Measurements from ENCODE around the gene NUBPL.

DNA sequence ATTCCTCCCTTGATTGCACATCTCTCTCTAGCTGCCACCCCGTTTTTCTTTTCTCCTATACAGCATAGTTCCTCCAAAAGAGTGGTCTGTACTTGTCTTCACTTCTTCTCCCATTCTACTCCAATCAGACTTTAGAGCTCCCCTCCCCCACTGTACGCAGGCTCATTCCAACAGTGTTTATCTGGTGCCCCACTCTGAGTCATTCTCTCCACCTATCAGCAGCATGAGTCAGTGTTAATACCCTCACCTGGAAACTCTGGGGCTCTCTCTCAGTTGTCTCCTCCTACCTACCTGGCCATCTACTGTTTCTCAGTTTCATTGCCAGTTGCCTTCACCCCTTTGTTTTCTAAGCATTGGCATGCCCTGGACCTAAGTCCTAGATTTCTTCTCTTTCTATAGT, 340.8 kb downstream of the NUBPL start:
- TF ChIP-seq GATA2 (CRISPR knock-in tag; IDR thresholded peaks at IDR 0.05): no peak
- no peak for TF ChIP-seq SIN3A (IDR thresholded peaks at IDR 0.05; ENCODE audit: borderline replicate concordance, low read depth, low read length)
- TF ChIP-seq CTCF (IDR thresholded peaks at IDR 0.05): no peak
- TF ChIP-seq, protein P1, sequence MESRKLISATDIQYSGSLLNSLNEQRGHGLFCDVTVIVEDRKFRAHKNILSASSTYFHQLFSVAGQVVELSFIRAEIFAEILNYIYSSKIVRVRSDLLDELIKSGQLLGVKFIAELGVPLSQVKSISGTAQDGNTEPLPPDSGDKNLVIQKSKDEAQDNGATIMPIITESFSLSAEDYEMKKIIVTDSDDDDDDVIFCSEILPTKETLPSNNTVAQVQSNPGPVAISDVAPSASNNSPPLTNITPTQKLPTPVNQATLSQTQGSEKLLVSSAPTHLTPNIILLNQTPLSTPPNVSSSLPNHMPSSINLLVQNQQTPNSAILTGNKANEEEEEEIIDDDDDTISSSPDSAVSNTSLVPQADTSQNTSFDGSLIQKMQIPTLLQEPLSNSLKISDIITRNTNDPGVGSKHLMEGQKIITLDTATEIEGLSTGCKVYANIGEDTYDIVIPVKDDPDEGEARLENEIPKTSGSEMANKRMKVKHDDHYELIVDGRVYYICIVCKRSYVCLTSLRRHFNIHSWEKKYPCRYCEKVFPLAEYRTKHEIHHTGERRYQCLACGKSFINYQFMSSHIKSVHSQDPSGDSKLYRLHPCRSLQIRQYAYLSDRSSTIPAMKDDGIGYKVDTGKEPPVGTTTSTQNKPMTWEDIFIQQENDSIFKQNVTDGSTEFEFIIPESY (IDR thresholded peaks at IDR 0.05; ENCODE audit: borderline replicate concordance, low read depth): no peak
- TF ChIP-seq, protein P2, sequence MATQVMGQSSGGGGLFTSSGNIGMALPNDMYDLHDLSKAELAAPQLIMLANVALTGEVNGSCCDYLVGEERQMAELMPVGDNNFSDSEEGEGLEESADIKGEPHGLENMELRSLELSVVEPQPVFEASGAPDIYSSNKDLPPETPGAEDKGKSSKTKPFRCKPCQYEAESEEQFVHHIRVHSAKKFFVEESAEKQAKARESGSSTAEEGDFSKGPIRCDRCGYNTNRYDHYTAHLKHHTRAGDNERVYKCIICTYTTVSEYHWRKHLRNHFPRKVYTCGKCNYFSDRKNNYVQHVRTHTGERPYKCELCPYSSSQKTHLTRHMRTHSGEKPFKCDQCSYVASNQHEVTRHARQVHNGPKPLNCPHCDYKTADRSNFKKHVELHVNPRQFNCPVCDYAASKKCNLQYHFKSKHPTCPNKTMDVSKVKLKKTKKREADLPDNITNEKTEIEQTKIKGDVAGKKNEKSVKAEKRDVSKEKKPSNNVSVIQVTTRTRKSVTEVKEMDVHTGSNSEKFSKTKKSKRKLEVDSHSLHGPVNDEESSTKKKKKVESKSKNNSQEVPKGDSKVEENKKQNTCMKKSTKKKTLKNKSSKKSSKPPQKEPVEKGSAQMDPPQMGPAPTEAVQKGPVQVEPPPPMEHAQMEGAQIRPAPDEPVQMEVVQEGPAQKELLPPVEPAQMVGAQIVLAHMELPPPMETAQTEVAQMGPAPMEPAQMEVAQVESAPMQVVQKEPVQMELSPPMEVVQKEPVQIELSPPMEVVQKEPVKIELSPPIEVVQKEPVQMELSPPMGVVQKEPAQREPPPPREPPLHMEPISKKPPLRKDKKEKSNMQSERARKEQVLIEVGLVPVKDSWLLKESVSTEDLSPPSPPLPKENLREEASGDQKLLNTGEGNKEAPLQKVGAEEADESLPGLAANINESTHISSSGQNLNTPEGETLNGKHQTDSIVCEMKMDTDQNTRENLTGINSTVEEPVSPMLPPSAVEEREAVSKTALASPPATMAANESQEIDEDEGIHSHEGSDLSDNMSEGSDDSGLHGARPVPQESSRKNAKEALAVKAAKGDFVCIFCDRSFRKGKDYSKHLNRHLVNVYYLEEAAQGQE (IDR thresholded peaks at IDR 0.05; ENCODE audit: low read depth, low read length): no peak
- TF ChIP-seq JUND (IDR thresholded peaks at IDR 0.05): no peak
- TF ChIP-seq, protein P3, sequence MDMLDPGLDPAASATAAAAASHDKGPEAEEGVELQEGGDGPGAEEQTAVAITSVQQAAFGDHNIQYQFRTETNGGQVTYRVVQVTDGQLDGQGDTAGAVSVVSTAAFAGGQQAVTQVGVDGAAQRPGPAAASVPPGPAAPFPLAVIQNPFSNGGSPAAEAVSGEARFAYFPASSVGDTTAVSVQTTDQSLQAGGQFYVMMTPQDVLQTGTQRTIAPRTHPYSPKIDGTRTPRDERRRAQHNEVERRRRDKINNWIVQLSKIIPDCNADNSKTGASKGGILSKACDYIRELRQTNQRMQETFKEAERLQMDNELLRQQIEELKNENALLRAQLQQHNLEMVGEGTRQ (IDR thresholded peaks at IDR 0.05; ENCODE audit: borderline replicate concordance, low read depth, low read length): no peak
- TF ChIP-seq EZH2phosphoT487 (IDR thresholded peaks at IDR 0.05; ENCODE audit: borderline replicate concordance, low read depth): no peak
- TF ChIP-seq ELF1 (IDR thresholded peaks at IDR 0.05): no peak
